GM21717 (cell line): Measurements from ENCODE around the gene HIGD2A.

Source experiments
- ATAC-seq: cut with Tn5 transposase; IDR thresholded peaks from one replicate; pipeline ENCODE4 v1.9.1; 2021; ENCODE audit warnings: mild to moderate bottlenecking, moderate library complexity; ENCODE audit not compliant: unreplicated experiment

Gene HIGD2A

DNA sequence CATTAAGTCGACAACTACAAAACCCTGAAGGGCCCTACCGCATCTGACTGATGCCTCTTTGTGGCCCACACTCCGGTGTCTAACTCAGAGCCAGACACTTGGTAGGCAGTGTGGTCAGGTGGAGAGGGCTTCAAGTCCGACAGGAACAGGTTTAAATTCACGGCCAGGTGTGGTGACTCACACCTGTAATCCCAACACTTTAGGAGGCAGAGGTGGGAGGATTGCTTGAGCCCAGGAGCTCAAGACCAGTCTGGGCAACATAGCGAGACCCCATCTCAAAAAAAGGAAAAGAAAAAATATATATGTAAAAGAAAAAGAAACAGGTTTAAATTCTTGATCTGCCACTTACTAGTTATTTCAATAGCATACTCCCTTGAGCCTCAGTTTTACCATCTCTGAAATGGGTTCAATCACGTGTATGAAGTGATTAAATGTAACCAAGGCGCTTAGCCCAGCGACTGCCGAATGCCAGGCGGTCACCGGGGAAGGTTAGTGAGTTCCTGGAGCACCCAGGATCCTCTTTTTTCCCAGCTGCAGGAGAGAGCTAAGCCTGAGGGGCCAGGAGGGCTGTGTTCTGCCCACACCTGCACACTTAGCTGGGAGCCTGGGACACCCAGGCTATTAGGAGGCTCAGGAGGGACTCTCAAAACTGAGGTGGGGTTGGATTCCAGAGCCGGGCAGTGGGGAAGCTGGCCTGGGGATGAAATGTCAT lies 26.8 kb downstream of the HIGD2A start:
- ATAC-seq: peak; percentile 17

DNA sequence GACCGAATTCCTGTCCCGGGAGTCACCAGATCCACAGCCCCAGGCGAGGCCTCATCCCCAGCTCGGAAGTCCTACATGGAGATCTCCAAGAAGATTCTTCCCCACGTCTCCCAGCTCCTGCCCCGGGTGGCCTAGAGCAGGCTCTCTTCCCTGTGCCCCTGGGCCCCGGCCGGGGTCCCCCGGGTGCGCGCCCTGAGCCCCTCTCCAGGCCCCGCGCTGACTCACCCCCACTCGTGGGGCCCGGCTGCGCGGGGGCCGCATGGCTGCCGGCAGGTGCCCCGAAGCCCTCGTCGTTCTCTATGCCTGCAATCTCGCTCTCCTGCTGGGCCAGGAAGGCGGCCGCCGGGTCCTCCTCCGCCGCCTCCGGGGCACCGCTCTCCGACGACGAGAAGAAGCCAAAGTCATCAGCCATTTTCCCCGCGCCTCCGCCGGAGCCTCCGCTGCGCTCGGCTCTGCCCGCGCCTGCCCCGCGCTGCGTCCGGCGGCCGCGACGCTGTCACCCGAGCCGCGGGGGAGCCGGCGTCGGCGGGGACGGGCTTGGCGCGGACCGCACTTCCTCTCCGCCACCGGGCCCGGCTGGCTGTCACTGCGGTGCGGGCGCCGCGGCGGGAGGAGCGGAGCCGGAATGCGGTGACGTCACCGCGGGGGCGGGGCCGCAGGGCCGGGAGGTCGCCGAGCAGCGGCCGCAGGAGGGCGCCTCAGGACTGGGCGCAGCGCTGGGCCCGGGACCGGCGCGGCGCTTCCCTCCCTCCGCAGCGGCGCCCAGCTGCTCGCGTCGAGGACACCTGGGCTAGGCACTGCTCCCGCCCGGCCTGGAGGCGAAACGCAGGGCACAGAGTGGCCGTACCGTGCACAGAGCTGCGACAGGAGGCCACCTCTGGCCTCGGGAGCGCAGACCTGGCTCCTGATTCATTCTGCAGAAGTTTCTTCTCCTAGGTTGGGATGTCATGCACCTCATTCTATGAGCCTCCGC lies 27.7 kb downstream of the HIGD2A start, which contains the start of gene CLTB:
Gene CLTB, minus strand, starts transcription at position 588 of the 973 bp plus-strand sequence. Its CDS starts 176 bp downstream, at position 412.
- ATAC-seq: peak; percentile 93

DNA sequence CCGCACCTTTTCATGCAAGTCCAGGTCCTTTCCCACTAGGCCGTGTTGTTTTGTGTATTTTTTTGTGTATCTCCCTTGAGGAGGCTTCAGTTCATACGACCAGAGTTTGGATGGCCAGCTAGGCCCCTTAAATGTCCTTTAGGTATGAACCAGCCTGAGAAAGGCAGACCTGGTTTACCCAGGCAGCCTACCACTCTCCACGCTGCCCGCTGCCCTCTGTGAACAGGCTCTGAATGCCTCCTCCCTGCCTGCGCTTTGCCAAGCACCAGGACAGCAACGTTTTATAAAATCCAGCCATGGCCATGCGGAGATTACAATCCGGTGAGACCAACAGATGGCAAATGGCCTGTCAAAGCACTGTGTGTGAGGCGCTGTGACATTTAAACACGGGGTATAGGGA lies 28.4 kb downstream of the HIGD2A start:
- no peak for ATAC-seq

DNA sequence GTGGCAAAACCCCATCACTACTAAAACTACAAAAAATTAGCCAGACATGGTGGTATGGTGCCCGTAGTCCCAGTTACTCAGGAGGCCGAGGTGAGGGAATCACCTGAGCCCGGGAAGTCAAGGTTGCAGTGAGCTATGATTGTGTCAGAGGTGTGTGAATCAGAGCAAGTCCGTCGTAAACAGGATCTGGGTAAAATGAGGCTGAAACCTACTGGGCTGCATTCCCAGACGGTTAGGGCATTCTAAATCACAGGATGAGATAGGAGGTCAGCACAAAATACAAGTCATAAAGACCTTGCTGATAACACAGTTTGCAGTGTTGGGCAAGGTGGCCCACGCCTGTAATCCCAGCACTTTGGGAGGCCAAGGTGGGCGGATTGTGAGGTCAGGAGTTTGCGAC lies 29.7 kb downstream of the HIGD2A start:
- no peak for ATAC-seq

DNA sequence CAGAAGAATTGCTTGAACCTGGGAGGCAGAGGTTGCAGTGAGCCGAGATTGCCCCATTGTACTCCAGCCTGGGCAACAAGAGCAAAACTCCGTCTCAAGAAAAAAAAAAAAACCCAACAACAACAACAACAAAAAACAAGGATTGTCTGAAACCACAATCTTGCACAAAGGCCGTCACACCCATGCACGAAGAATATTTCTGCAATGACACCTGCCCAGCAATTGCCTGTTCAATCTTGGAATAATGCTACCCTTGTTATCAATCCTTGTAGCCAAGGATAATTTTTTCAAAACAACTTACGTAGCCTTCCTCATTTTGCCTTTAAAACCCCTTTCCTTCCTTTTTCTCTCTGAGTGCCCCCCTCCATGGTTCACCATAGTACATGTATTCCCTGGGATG lies 31.5 kb downstream of the HIGD2A start:
- ATAC-seq: no peak

DNA sequence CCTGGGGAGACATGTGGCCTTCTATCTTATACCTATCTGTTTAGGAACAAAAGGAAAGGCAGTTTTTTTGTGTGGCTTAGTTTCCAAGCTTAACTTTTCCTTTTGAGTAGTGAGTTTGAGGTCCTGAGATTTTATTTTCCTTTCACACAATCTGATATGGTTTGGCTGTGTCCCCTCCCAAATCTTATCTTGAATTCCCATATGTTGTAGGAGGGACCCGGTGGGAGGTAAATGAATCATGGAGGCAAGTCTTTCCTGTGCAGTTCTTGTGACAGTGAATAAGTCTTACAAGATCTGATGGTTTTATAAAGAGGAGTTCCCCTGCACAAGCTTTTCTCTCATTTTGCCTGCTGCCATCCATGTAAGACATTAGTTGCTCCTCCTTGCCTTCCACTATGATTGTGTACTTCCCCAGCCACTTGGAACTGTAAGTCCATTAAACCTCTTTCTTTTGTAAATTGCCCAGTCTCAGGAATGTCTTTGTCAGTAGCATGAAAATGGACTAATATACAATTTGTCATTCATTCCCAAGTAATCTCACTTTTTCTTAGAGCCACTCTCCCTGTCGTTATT lies 32.5 kb downstream of the HIGD2A start:
- ATAC-seq: no peak

DNA sequence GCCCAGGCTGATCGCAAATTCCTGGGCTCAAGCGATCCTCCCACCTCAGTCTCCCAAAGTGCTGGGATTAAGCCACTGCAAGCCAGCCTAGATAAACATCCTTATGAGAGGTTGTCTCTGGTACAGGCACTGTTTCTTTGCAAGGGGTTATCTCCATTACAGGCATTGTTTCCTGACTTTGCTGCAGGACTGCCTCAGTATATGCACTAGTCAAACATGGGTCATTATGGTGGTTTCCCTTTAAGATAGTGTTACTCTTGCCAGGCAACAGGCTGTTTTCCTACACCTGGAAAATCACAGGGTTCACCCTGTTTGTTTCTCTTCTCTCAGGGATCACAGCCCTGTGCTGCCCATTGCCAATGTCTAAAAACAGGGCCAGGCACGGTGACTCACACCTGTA lies 35.6 kb downstream of the HIGD2A start:
- ATAC-seq: no peak

DNA sequence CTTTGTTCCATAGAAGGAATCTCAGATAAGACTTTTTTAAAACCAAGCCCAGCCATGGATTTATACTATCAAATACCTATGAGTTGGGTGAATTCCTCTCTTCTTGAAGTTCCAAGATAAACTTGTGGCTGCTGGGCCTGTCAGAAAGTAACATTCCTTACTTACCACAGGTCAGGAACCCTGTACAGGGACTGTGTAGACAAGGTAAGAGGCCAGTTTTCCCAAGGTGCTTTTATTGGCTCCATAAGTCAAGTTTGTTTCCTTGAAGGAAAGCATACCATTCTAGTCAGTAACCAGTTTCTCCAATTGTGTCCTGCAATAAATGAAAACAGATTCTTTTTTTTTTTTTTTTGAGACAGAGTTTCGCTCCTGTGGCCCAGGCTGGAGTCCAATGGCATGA lies 36.6 kb downstream of the HIGD2A start:
- no peak for ATAC-seq

DNA sequence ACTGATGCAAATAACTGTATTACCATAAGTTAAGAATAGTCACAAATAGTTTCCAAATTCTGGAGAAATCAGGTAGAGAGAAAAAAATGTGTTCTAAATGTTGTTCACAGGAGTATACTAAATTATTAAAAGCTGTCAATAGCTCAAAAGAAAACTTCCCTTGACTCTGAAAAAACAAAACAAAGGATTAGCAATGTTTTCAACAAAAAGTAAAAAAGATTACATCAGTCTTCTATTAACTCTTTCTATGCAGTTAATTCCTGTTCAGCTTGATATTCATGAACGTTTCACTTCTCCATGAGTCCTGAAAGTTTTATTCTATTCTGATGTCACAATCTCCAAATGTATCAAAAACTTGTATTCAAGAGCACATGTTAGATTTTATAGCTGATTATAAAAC lies 37.2 kb downstream of the HIGD2A start:
- ATAC-seq: no peak

DNA sequence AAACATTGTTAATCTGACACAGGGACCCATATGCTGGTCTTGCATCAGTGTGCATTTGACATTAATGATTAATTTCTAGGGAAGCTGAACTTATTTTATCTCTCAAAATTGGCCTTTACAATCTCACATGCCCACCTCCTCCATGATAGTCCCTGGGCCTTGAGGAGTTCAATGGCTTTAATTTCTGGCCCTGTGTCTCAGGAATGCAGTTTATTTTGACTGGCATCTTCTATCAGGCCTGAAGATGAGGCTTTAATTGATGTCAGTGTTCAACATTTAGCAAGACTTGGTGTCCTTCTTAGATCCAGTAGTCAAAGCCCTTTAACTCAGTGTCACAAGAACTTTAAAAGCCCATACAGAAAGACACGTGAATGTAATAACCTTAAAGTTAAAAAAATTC lies 38.3 kb downstream of the HIGD2A start:
- no peak for ATAC-seq

DNA sequence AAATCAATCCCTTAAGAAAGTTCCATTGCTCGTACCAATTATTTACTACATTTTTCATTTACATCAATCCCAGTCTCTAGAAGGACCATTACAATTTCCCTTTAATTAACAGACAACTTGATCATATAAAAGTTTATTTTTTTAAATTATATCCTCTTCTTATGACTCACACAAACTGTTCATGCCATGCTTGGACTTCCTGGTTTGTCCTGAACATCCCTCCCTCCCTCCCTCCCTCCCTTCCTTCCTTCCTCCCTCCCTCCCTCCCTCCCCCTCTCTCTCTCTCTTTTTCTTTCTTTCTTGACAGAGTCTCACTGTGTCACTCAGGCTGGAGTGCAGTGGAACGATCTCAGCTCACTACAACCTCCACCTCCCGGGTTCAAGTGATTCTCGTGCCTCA lies 39.4 kb downstream of the HIGD2A start:
- no peak for ATAC-seq

DNA sequence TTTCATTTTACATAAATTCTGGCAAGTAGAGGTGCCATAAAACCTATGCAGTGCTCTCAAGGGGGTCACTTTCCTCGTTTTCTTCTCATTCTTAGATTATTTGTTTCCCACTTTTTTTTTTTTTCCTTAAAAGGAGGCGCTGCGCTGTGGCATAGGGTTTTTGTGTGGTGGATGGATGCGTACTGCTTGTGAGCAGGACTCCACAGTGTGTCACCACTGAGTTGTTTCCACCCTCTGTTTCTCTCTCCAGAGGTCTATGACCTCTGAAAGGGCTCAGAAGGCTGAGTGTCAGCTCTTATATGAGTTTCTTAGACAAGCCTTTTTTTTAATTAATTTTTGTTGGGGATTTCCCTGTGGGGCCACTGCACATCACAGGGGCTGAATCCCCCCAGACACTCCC lies 41.4 kb downstream of the HIGD2A start:
- no peak for ATAC-seq

DNA sequence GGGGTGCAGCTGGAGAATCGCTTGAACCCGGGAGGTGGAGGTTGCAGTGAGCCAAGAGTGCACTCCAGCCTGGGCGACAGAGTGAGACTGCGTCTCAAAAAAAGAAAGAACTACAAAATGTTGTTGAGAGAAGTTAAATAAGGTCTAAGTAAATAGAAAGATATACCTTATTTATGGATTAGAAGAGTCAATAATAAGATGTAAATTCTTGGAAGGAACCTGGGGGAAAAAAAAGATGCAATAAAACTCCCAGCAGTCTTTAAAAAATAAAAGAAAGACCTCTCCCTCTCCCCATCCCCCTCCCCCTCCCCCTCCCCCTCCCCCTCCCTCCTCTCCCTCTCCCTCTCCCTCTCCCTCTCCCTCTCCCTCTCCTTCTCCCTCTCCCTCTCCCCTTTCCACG lies 44.2 kb downstream of the HIGD2A start:
- ATAC-seq: no peak

DNA sequence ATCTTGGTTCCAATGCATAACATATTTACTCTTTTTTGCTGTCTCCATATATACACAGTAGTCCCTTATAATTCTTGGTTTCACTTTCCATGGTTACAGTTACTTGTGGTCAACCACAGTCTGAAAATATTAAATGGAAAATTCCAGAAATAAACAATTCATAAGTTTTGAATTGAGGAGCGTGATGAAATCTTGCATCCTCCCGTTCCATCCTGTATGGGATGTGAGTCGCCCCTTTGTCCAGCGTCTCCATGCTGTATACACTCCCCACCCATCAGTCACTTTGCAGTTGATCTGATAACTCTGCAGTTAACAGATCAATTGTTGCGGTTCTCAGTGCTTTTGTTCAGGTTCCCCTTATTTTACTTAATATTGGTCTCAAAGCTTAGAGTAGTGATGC lies 48.1 kb downstream of the HIGD2A start:
- peak; percentile 44 for ATAC-seq

DNA sequence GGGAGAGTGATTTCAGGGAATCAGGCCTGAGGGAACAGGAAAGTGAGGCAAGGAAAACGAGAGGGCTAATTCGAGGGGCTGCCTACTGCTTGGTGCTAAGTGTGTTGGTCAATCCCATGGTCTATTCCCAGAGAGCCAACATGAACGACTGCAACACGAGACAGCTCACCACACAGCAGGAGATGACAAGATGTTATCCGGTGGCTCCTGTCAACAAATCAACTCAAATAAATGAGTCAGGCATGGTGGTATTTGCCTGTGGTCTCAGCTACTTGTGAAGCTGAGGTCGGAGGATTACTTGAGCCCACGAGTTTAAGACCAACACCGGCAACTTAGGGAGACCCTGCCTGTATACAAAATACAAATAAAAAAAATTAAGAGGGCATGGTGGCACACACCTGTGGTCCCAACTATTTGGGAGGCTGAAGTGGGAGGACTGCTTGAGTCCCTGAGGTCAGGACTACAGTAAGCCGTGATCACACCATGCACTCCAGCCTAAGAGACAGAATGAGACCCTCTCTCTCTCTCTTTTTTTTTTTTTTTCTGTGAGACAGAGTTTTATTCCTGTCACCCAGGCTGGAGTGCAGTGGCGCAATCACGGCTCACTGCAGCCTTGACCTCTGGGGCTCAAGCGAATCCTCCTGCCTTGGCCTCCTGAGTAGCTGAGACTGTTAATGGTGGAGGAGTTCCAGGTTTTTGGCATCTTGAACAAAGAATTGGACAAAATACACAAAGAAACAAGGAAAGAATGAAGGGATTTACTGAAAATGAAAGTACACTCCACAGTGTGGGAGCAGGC lies 50.6 kb downstream of the HIGD2A start:
- ATAC-seq: no peak
